ENCODE results near the gene MAZ.
A peak's percentile ranks its signal among the peaks of the same experiment; 100 is the strongest.
"Not testable (repeated sequence)": the region's sequence is repeated elsewhere in the genome, so short reads cannot be mapped to it uniquely, and the experiment has no call there.

MAZ gene

GRCh38 chr16:29784901-29785500 is 21.3 kb upstream of the MAZ start:
- peak; percentile 62 for DNase-seq (ENCODE audit: low spot score)

- not testable (repeated sequence) for DNase-seq (ENCODE audit: low spot score)
Measured at GRCh38 chr16:29787155-29787554, 19.2 kb upstream of the MAZ start.

- DNase-seq (ENCODE audit: low spot score) = no peak
Measured at GRCh38 chr16:29789775-29790182, 16.6 kb upstream of the MAZ start.

DNA sequence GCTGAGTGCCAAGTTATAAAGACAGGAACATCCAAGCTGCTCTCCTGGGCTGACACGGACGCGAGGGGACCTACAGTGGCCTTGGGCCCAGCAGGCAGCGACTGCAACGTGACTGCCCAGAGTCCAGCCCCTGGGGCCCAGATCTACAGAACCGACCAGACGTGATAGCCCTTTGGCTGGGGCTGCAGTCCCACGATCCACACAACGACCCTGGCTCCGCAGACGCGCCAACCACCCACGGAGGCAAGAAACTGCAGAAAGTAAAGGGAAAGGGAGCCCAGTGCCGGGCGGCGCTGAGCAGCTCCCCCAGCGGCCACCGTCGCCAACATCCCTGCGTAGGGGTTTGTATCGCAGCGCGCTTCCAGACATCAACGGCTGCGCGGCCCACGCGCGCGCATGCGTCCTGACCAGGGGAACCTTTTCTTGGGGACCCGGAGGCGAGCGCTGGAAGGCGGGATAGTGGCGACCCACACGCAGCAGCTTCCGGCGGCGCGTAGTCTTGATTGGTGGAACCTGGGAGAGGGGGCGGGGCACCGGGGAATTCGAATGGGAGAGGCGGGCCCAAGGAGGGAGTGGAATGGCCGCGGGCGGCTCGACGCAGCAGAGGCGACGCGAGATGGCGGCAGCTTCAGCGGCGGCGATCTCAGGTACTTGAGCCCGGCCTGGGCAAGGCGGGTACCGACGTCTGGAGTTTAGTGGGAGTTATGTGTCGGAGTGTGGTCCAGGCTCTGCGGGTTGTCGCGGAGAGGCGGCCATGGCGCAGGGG is 16.0 kb upstream of the MAZ start, which contains the start of gene KIF22:
TSS of gene KIF22 (plus strand) at position 569 of the 766 bp plus-strand sequence. CDS start at position 578, 9 bp downstream.
- peak; percentile 99 for DNase-seq (ENCODE audit: low spot score)

DNA sequence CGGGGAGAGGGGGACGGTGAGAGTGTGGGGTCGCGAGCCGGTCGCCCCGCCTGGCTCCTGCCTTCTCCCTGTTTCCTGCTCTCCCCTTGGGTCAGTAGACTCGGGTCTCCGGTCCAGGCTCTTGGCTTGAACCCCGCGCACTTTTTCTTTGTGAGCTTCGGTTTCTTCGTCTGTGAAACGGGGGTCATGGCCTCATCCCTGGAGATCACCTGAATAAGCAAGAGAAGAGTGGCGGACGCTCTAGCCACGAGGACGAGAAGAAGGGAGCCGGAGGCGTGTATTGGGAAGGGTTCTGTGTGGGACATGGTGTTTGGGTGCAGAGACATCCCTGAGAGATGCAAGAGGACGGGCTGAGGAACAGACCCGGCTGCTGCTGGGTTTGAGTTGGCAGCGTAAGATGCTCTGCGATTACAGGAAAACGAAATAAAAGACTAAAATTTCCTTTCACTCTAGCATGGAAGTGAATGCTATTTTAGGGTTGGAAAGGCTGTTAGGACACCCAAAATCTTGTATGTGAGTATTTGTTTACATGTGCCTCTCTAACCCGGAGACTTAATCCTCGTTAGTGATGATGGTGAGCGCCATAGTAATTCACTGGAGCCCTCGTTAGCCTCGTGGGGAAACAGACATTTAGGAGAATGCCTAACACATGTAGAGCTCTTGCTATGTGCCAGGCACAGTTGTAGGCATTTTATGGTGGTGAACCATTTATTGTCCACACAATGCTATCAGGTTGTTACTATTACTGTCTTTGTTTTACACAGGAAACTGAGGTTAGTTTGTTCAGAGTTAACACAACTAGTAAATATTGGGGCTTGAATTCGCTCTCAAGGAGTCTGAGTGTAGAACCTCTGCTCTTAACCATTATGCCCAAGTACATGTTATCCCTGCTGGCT is 15.1 kb upstream of the MAZ start:
- DNase-seq (ENCODE audit: low spot score) = peak; percentile 21

- peak; percentile 39 for DNase-seq (ENCODE audit: low spot score)
Measured at GRCh38 chr16:29791845-29792807, 14.2 kb upstream of the MAZ start.

DNA sequence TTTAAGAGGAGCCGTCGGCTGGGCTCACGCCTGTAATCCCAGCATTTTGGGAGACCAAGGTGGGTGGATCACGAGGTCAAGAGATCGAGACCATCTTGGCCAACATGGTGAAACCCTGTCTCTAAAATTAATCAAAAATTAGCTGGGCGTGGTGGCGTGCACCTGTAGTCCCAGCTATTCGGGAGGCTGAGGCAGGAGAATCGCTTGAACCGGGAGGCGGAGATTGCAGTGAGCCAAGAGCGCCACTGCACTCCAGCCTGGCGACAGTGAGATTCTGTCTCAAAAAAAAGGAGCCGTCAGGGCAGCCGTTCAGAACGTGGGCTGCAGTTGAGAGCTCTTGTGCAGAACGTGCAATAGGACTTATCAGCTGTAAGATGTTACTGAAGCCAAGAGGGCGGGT is 13.2 kb upstream of the MAZ start:
- DNase-seq (ENCODE audit: low spot score) = not testable (repeated sequence)

- no peak for DNase-seq (ENCODE audit: low spot score)
Measured at GRCh38 chr16:29794231-29794710, 12.1 kb upstream of the MAZ start.

DNA sequence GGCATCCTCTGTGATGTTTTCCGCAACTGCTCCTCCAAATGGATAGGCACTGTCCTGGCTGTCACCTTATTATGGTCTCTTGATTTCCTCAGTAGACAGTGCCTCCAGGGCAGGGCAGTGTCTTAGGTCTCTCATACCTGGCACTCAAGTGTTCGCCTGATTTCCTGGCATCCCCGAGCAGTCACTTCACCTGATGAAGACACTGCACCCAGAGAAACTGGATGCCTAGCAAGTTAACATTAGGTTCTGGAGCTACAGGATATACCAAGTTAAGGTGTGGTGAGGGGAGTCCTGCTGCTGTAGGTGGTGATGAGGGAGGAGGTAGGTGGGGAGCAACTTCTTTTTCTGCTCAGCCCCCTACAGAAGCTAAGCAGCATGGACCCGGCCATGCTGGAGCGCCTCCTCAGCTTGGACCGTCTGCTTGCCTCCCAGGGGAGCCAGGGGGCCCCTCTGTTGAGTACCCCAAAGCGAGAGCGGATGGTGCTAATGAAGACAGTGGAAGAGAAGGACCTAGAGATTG is 3.9 kb upstream of the MAZ start:
- no peak for DNase-seq (ENCODE audit: low spot score)

- DNase-seq (ENCODE audit: low spot score) = no peak
Measured at GRCh38 chr16:29804020-29804419, 2.3 kb upstream of the MAZ start.

- DNase-seq (ENCODE audit: low spot score) = peak; percentile 53
Measured at GRCh38 chr16:29804455-29805231, 1.7 kb upstream of the MAZ start.

DNA sequence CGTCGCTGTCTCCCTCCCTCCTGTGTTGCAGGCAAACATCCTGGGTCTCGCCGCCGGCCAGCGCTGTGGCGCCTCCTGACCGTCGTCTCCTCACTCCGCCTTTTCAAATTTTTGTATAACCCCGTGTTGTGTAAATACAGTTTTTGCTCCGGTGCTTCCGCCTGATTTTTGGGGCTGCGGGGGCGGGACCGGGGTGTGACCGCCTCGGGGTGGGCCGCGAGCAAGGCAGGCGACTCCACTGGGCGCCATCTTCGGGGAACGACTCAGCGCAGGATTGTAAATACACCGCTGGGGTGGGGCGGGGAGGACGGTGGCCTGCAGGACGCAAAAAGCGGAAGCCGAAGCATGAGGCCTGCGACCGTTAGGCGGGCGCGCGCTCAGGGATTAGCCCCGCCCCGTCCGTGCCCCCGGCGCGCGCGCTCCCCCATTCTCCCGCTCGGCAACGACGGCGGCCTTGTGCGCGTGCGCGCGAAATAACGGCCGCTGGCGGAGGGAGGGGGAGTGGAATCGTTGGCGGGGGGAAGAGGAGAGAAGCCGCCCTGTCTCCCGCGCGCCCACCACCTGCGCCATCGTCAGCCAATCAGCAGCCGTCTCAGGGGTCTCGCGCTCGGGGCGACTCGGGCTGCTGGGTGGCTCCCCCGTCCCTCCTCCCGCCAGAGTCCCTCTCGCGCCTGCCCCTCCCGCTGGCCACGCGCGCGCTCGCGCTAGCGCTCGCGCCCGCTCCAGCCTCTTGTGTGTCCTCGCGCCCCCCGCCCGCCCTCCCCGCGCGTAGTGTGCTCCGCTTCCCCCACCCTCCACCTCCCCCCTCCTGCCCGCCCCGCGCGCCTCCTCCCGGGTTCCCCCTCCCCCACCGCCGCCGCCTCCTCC is 864 bp upstream of the MAZ start:
- peak; percentile 96 for DNase-seq (ENCODE audit: low spot score)

GRCh38 chr16:29806641-29807425 is 504 bp downstream of the MAZ start:
- DNase-seq (ENCODE audit: low spot score) = peak; percentile 53

GRCh38 chr16:29807426-29808218 is 1.3 kb downstream of the MAZ start:
- DNase-seq (ENCODE audit: low spot score) = peak; percentile 93

DNA sequence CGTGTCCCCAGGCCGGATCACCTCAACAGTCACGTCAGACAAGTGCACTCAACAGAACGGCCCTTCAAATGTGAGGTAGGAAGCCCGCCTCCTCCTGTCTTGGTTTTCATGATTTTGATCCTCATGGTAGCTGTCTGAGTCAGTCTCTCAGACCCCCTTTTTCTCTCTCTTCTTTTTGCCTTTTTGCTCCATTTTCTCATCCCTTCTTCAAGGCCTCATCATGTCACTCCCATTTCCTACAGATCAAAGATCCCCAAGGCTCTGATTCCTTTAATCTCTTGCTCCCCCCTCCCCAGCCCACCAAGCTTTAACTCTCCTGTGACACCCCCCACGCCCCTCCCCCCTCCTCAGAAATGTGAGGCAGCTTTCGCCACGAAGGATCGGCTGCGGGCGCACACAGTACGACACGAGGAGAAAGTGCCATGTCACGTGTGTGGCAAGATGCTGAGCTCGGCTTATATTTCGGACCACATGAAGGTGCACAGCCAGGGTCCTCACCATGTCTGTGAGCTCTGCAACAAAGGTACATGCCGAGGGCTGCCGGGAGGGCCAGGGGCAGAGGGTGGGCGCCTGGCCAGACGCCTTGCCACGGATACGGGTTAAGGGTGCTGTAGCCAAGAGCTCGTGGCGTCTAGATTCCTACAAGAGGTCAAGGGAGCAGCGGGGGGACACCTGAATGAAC is 2.0 kb downstream of the MAZ start:
- DNase-seq (ENCODE audit: low spot score) = no peak

DNA sequence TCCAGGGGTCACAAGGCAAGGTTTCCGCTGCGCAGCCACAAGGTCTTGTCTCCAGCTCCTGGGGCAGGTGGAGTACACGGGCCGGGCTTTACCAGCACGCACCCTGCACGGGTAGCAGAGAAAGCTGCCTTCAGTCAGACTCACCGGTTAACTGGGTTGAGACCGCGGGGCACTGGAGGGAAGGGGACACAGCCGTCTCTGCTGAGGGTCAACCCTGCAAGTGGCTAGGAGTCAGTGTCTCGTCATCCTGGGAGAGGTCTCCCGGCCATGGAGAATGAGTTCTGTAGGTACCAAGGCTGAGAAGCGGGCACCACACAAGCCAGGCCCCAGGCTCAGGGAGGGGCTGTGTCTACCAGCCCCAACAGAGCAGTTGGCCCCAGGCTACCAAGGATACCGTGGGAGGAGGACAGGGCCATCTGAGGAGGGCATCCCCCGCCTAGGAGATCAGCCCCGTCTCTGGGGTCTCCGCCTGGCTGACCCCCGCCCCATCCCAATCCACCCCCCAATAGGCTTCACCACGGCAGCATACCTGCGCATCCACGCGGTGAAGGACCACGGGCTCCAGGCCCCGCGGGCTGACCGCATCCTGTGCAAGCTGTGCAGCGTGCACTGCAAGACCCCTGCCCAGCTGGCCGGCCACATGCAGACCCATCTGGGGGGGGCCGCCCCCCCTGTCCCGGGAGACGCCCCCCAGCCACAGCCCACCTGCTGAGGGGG is 2.9 kb downstream of the MAZ start:
- no peak for DNase-seq (ENCODE audit: low spot score)

Data from hematopoietic multipotent progenitor cell treated with erythropoietin and hydrocortisone succinate and interleukin-3 and kit ligand, for 17 days (in vitro differentiated cells).